ENCODE data around the gene PTPRU. TPM values are rescaled to one million over a fixed set of nuclear protein-coding genes. Genes with fewer than 3 reads are reported as not detected.

Gene PTPRU
- total RNA-seq, 1 experiment from 2014 or later = 45.5 TPM

DNA sequence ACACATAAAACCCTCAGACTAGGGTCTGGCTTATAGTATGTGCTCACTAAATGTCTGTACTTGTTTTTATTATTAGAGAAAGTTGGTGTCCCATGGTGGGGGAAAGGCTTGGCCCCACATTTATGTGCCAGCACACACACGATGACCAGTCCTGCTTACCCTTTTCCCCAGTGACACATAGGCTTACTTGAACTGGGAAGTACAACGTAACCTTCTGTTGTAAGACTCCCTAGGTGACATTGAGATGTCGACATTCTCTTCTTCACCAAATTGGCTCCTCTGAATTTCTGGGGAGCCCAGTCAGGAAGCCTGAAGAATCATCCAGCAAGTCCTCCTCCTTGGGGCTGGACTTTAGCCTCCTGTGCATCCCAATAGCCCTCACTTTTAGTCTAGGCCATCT lies 3.9 kb upstream of the PTPRU start:
- Histone ChIP-seq H3T11ph (ENCODE audit: low read length) (no peak overlapping the region), H2BK120ac (ENCODE audit: low read depth, low read length, poor library complexity, severe bottlenecking) (no peak overlapping the region), H2BK5ac (ENCODE audit: insufficient read length, low read length) (no peak overlapping the region), H3K23ac (ENCODE audit: insufficient read length, low read depth, low read length) (no peak overlapping the region), H4K20me1 (ENCODE audit: control insufficient read depth, insufficient read depth, insufficient read length) (no peaks in the 10 kb centered on the region), H3K9me3 (ENCODE audit: control insufficient read depth, low read depth, low read length) (no peaks in the 10 kb centered on the region), H4K5ac (ENCODE audit: insufficient read length, low read depth, low read length) (no peak overlapping the region), H3K18ac (ENCODE audit: insufficient read length, low read depth, low read length) (no peak overlapping the region), H3K79me2 (ENCODE audit: insufficient read depth, low read length) (no peaks in the 10 kb centered on the region), H3K23me2 (ENCODE audit: insufficient read length, low read depth, low read length, poor library complexity, severe bottlenecking) (peaks cover 9% of the 10 kb centered on the region), H2AK5ac (ENCODE audit: insufficient read length, low read length) (no peak overlapping the region), H2BK20ac (ENCODE audit: low read depth, low read length, poor library complexity, severe bottlenecking) (no peak overlapping the region), H2BK12ac (ENCODE audit: insufficient read length, low read depth, low read length) (no peak overlapping the region), H3K14ac (ENCODE audit: insufficient read depth, low read length) (no peak overlapping the region), H3K4me1 (ENCODE audit: insufficient read depth, low read length) (peaks cover 5% of the 10 kb centered on the region; the same call in 1 of the 2 replicates), H3K4me2 (ENCODE audit: insufficient read depth, insufficient read length, low read length) (no peak overlapping the region), H4K8ac (replicated peaks; ENCODE audit: insufficient read length, low read depth, low read length) (no peak overlapping the region), H3K9ac (ENCODE audit: extremely low read depth, insufficient read length, low read length) (no peak overlapping the region), H3K56ac (ENCODE audit: insufficient read length, low read depth, low read length) (no peak overlapping the region), H4K91ac (ENCODE audit: insufficient read length, low read depth, low read length) (no peak overlapping the region), H3K27ac (ENCODE audit: insufficient read length, low read depth, low read length) (no peak overlapping the region), H2AFZ (ENCODE audit: low read length) (no peak overlapping the region), H3K4ac (ENCODE audit: low read depth, low read length) (no peak overlapping the region), H3K27me3 (ENCODE audit: insufficient read depth, low read length) (peaks cover 8% of the 10 kb centered on the region; the same call in 1 of the 2 replicates), H3K79me1 (ENCODE audit: insufficient read depth, low read depth, low read length, poor library complexity, severe bottlenecking) (no peaks in the 10 kb centered on the region), H2BK15ac (ENCODE audit: low read depth, low read length) (no peak overlapping the region)
- TF ChIP-seq, protein P1, sequence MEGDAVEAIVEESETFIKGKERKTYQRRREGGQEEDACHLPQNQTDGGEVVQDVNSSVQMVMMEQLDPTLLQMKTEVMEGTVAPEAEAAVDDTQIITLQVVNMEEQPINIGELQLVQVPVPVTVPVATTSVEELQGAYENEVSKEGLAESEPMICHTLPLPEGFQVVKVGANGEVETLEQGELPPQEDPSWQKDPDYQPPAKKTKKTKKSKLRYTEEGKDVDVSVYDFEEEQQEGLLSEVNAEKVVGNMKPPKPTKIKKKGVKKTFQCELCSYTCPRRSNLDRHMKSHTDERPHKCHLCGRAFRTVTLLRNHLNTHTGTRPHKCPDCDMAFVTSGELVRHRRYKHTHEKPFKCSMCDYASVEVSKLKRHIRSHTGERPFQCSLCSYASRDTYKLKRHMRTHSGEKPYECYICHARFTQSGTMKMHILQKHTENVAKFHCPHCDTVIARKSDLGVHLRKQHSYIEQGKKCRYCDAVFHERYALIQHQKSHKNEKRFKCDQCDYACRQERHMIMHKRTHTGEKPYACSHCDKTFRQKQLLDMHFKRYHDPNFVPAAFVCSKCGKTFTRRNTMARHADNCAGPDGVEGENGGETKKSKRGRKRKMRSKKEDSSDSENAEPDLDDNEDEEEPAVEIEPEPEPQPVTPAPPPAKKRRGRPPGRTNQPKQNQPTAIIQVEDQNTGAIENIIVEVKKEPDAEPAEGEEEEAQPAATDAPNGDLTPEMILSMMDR (conservative IDR thresholded peaks at IDR 0.05) = no peak
- H3K9me3 Mint-ChIP-seq = peaks cover 3 to 6% of the 10 kb centered on the region in 2 experiments; a peak in 4 of 5 replicates
- peaks cover 17 to 29% of the 10 kb centered on the region in 2 experiments for H3K4me1 Mint-ChIP-seq
- DNase-seq = no peak
- WGBS (ENCODE audit: extremely low coverage, insufficient read length, low lambda C conversion rate) = no CpG with 5 or more reads among the region's 3 CpGs
- no peak overlapping the region for H3K4me3 Mint-ChIP-seq
- peaks cover 37% of the 10 kb centered on the region for H3K27me3 Mint-ChIP-seq (ENCODE audit: low read depth)
- no peak overlapping the region for H3K27ac Mint-ChIP-seq
- peaks cover 0 to 5% (median 0%) of the 10 kb centered on the region in 3 experiments; a peak in 2 of 7 replicates for H3K36me3 Mint-ChIP-seq (ENCODE audit: insufficient read depth in 1 of 3, low read depth in 3 of 3)

Measured in H9 (cell line).